Activated CD4-positive, CD25-positive, alpha-beta regulatory T cell (primary cell): ENCODE measurements around the gene THOC6.

Experiments
- DNase-seq, 4 experiments: peaks; one replicate each; lab custom pipeline; 2025; lab: John Stamatoyannopoulos, UW

The THOC6 gene

DNA sequence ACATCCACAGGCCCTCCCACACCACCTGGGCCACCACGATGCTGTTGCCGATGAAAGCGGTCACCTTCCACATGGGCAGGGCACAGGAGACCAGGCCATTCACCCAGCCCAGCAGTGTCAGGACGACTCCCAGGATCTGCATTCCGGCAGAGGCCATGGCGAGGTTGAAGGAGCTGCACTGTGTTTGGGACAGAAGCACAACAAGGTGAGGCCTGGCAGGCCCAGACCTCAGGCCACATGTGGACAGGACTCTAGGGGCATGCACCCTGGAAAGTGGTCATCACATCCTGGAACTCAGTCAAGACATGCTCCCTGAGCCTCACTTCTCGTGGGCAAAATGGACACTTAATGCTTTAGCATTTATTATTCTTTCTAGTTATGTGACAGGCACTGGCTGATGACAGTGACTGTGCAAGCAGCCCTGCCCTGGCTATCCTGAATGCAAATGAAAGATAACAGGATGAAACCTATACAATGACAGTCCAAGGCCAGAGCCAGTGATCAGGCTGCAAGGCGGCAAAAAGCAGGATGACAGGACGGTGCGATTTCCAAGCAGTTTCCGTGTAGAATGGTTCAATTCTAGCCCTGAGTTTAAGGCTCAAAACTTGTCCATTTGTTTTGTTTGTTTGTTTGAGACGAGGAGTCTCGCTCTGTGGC is 7.8 kb upstream of the THOC6 start:
- no peak for DNase-seq

DNA sequence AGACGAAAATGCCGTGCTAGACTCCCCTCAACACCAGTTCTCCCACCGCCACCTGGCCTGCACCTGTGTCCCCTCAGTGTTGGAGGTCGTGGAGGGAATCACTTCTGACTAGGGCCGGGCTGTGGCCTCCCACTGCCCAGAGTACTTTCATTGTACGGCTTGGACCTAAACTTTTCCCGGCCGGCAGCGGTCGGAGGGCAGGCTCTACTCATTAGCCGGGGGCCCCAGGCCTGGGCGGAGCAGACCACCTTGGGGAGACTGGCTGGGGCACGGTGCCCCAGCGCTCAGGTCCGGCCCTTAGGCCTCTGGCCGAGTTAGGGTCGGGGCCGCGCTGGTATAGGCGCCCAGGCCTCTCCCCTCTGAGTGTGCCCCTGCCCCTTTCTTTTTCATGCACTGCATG is 6.5 kb upstream of the THOC6 start:
- no peak for DNase-seq

DNA sequence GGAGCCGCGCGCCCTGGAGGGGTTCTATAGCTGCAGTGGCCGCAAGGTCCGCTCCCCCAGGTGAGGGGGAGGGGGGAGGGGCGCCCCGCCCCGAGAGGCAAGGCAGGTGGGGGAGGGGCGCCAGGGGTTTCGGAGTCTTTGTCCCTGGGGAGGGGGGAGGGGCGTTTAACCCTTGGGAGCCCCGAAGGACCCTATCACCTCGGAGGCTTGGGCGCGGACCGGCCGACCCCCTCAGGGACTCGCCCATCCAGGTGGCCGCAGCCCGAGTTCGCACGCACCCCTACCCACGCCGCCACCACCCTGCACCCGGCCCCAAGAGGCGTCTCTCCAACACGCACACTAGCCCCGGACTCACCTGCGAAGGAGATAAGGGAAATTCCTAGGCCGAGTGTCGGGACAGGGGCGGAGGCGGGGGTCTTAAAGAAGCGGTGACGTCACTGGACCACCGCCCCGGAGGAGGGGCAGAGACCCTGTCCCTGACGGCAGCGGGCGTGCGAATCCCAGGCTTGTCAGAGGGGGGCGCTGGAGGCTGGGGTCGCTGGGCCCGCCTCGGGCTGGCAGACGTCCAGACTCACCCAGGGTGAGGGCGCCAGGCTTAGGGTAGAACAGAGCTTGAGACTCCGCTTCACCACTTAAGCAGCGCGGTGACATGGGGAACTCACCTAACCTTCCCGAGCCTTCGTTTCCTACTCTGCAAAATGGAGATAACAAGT is 5.9 kb upstream of the THOC6 start, which contains the start of gene CLDN6:
Gene CLDN6, minus strand, starts transcription at position 390 of the 713 bp plus-strand sequence. CDS start 2,162 bp downstream, outside the sequence.
- no peak for DNase-seq

DNA sequence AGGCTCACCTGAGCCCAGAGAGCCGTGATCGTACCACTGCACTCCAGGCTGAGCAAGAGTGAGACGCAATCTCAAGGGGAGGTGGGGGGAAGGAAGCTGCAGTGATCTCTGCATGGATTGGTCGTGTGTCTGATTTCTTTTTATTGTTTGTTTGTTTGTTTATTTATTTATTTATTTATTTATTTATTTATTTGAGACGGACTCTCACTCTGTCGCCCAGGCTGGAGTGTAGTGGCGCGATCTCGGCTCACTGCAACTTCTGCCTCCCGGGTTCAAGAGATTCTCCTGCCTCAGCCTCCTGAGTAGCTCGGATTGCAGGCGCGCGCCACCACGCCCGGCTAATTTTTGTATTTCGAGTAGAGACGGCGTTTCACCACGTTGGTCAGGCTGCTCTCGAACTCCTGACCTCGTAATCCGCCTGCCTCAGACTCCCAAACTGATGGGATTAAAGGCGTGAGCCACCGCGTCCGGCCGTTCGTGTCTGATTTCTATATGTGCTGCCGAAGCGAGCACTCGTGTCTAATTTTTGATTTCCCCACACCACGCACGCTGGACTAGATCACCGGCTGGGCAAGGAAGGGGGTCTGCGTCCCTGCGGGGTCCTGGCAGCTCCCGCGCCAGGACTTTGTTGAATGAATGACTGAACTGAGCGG is 4.1 kb upstream of the THOC6 start:
- no peak for DNase-seq

DNA sequence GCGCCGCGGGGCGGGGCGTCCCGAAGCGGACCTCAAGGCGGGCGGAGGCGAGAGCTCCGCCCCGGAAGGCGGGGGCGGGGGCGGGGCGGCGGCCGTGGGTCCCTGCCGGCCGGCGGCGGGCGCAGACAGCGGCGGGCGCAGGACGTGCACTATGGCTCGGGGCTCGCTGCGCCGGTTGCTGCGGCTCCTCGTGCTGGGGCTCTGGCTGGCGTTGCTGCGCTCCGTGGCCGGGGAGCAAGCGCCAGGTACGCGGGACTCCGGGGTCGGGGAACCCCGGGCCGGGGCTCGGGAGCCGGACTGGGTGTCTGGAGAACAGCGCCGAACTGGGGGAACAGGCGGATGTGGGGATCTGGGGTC is 3.6 kb upstream of the THOC6 start, which contains the start of gene TNFRSF12A:
Gene TNFRSF12A, plus strand, starts transcription at position 122 of the 357 bp plus-strand sequence. Its CDS starts 30 bp downstream, at position 152.
- peak; percentile 31 to 38 (median 36) for DNase-seq

DNA sequence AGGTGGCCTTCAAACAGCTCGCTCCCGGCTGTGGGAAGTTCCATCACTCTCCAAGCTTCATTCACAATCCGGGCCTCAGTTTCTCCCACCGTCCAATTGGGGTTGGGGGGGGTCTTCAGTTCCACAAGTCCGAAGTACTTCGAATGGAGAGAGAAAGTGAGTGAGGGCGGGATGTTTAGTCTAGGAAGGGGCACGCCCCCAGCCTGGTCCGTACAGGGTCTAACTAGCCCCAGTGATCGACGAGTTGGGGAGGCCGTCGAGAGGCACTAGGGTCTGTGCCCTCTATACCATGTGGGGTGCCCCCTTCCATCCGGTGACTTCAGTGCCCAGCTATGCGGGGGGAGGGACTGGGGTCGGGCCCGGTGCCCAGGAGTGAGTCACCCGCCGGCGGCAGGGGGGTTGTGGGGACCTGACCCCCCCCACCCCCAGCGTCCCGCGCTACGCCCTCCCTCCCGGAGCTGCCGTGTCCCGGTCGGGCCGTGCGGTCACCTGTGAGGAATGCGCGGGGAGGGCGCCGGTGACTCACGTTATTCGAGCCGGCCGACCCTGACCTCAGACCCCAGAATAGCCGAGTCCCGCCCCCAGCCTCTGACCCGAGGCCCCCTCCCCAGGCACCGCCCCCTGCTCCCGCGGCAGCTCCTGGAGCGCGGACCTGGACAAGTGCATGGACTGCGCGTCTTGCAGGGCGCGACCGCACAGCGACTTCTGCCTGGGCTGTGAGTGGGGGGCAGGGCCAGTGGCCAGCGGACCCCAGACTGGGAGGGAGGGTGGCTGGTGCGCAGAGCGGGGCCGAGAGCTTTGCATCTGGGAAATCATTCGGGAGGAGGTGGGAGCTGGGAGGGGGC is 3.0 kb upstream of the THOC6 start:
- DNase-seq: peak in 2 of 4 experiments; percentile 34 to 40

DNA sequence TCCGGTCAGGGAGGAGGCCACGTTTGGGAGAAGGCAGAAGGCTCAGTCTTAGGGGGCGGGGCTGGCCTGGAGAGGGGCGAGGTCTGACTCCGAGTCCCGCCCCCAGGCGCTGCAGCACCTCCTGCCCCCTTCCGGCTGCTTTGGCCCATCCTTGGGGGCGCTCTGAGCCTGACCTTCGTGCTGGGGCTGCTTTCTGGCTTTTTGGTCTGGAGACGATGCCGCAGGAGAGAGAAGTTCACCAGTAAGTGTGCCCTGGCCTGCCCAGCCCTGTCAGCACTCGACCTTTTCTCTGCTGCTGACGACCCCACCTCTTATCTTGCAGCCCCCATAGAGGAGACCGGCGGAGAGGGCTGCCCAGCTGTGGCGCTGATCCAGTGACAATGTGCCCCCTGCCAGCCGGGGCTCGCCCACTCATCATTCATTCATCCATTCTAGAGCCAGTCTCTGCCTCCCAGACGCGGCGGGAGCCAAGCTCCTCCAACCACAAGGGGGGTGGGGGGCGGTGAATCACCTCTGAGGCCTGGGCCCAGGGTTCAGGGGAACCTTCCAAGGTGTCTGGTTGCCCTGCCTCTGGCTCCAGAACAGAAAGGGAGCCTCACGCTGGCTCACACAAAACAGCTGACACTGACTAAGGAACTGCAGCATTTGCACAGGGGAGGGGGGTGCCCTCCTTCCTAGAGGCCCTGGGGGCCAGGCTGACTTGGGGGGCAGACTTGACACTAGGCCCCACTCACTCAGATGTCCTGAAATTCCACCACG is 2.2 kb upstream of the THOC6 start:
- peak; percentile 25 to 55 (median 34) for DNase-seq

DNA sequence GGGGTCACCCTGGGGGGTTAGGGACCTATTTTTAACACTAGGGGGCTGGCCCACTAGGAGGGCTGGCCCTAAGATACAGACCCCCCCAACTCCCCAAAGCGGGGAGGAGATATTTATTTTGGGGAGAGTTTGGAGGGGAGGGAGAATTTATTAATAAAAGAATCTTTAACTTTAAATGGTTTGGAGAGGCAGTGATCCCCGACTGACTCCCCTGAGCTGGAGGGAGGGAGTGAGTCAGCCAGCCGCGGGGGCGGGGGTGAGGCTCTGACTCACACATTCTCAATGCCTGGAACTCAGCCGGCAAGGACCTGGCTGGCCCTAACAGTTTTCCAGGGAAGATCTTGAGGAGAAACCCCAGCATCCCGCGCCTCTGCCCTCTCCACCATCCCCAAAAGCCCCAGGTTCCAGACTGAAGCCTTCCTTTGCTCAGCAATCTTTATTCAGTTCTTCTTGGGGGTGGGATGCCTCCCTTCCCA is 1.6 kb upstream of the THOC6 start:
- DNase-seq: peak; percentile 67 to 80 (median 70)

DNA sequence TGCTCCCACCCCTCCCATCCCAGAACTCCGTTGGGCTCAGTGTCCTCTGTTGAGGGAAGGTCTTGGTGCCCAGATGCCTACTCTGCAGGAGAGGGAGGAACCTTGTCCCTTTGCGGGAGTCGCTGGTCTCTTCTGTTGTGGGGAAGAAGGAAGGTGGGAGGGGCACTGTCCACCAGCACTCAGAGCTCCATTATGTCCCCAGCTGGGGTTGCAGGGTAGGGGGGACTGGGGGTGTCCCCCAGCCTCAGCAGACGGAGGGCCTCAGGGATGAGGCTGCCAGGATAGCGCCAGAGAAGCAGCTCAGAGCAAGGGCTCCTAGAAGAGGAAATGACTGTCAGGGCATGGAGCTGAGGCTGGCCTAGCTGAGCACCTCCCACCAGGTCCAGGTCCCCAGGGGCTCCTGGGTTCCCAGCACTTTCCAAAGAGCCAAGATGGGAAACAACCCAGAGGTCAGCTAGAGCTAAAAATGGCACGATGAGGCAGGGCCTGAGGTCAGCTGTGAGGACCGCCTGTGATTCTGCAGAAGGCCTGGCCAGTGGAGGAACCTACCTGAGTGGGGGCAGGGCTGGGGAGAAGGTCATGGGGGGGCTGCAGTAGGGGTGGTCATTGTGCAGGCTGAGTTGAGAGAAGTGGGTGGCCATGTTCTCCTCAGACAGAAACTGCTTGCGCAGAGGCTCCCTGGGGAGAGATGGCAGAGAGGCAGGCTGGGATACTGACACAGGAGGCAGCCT is 986 bp upstream of the THOC6 start:
- DNase-seq: no peak

DNA sequence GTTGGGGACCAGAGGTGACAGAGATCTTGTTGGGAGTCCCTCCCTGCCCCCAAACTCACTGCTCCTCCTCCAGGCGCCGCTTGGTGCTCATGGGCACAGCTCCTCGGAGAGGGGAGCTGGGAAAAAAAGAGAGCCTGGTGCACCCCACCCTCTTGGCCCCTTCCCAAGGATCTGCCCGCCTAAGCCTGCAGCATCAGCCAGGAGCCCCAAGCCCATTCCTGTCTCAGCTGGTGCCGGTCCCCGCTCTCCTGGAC is 493 bp upstream of the THOC6 start:
- no peak for DNase-seq

DNA sequence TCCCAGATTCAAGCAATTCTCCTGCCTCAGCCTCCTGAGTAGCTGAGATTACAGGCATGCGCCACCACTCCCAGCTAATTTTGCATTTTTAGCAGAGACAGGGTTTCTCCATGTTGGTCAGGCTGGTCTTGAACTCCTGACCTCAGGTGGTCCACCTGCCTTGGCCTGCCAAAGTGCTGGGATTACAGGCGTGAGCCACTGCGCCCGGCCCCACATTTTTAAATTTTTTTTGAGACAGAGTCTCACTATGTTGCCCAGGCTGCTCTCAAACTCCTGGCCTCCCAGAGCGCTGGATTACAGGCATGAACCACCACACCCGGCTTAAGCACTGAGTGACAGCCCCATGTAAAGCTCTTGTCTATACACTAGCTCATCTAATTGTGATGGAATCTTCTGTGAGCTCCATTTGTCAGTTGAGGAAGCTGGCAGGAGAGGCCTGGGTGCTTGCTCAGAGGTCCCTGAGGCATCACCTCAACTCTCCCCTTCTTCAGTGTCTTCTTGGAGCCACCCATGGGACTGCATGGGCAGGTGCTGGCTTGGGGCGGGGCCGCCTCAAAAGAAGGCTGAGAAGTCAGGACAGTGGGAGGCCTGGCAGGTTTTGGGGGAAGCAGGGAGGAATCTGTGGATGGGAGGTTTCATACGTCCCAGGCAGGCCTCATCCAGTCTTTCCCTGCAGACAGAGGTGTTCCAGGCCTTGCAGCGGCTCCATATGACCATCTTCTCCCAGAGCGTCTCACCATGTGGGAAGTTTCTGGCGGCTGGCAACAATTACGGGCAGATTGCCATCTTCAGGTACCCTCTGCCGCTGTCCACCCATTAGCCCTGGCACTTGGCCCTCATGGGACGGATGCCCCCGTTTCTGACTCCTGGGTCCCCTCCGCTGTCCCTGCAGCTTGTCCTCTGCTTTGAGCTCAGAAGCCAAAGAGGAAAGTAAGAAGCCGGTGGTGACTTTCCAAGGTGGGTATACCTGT is 1.5 kb downstream of the THOC6 start:
- DNase-seq: no peak

DNA sequence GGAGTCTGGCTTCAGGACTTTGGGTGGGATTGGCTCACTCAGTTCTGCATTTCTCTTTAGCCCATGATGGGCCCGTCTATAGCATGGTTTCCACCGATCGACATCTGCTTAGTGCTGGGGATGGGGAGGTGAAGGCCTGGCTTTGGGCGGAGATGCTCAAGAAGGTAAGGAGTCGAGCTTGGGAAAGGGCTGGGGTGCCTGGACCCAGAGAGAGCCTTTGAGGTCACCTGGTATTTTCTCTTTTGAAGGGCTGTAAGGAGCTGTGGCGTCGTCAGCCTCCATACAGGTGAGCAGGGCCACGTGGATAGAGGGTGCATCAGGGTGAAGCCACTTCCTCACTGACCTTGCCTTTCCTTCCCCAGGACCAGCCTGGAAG is 2.2 kb downstream of the THOC6 start:
- DNase-seq: no peak

DNA sequence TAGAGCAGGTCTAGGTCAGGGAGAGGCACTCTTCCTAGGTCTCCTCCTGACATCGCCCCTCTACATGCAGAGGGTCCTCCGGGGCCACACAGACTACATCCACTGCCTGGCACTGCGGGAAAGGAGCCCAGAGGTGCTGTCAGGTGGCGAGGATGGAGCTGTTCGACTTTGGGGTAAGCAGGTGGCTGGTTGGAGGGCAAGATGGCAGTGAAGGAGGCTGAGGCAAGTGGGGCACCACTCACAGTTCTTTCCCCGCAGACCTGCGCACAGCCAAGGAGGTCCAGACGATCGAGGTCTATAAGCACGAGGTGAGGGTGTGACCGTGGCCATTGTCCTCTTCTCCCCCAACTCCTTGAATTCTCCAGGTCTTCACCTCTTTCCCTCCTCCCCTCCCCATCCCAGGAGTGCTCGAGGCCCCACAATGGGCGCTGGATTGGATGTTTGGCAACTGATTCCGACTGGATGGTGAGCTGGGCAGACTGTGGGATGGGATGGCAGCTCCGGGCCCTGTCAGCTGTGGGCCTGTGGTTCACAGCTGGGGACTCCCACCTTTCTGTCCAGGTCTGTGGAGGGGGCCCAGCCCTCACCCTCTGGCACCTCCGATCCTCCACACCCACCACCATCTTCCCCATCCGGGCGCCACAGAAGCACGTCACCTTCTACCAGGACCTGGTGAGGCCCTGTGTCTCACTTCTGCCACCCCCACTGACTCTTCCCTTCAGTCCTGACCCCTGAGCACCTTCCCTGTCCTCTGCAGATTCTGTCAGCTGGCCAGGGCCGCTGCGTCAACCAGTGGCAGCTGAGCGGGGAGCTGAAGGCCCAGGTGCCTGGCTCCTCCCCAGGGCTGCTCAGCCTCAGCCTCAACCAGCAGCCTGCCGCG is 3.0 kb downstream of the THOC6 start:
- no peak for DNase-seq

DNA sequence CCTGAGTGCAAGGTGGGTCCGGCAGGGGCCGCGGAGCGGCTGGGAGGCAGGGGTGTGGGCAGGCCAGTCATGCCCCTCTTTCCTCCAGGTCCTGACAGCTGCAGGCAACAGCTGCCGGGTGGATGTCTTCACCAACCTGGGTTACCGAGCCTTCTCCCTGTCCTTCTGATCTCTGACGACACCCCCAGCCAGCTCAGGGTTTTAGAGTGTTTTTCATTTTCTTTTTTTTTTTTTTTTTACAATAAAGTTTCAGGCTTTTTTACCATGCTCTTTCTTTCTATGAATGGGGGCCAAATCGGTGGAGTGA is 3.6 kb downstream of the THOC6 start:
- no peak for DNase-seq

DNA sequence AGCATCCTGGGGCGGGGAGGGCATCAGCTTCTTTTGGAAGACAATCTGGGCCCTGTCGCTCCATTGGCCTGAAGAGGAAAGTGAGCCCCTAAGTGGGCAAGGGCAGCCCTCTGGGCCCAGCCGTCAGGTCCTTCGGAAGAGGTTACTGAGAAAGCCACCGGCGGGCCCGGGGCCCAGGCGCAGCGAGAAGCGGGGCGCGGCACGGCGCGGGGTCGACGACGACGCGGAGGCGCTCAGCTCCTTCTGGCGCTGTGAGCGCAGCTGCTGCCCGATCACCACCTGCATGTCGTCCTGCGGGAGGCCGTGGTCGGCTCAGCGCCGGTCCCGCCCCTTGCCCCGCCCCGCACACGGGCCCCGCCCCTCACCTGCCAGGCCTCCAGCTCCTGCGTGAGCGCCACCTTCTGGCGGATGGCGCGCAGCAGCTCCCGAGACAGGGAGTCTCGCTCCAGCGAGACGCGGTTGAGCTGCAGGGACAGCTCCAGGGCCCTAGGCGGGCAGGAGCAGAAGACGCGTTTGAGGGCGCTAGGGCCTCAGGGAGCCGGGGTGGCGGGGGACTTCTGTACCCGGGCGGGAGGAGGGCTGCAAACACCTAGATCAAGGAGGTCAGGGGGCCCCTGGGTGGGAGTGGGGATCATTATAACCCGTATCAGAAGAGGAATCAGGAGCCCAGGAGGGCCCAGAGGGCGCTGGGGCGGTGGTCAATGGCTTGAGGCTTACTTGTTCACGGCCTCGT is 4.3 kb downstream of the THOC6 start:
- peak; percentile 75 to 82 (median 76) for DNase-seq

DNA sequence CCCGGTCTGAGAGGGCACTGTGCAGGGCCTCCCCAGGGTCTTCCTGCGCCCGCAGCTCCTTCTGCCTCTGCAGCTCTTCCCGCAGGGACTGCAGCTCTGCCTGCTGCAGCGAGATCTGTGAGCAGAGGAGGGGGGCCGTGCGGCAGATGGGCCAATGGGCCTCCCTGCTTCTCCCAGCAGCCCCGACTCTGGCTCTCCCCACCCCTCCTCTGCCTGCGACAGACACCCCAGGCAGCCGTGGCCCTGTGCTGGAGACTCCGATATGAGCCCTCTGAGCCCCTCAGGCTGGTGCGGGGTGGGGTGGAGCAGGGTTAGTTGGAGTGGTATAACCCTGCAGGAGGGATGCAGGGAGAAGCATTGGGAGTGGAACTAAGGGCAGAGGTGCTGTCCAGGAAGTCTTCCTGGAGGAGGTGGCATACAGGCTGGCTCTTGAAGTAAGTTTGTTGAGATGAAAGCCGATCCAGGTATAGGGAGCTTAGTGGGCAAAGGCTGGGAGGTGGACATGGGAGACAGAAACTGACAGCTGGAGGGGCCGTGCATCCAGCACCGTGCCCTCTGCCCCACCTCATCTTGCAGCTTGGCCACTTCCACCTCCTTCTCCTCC is 5.0 kb downstream of the THOC6 start:
- no peak for DNase-seq

DNA sequence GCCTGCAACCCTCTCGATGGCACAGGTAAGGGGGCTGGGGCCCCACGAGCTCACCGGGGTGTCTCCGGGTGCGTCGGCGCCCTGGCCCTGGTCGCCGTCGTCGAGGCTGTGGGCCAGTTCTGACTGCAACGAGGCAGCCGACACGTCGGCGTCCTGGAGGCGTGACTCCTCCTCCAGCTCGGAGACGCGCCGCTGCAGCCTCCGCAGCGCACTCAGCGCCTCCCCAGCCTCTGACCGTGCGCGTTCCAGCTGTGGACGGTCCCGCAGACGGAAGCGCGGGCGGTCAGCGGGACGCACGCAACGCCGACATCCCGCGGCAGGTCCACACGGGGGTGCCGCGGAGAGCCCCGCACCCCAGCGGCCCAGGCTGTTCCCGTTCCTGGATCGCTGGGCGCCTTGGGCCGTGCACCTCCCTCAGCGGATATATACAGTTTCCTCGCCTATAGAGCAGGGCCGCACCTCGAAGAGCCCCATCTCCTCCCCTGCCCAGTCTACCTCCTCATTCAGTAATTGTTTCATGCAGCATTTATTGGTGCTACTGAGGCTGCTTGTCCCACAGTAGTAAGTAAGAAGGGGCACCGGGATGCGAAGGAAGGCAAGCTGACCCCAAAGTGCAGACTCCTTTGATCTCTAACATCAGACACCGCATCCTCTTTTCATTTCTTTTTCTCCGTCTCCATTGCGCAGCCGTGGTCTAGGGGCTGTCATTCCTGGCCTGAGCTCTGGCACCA is 5.8 kb downstream of the THOC6 start:
- peak in 1 of 4 experiments; percentile 24 for DNase-seq
